Measurements from ENCODE around the gene DHX40.
"Not testable (repeated sequence)": the region's sequence is repeated elsewhere in the genome, so short reads cannot be mapped to it uniquely, and the experiment has no call there.

The DHX40 gene

GRCh38 chr17:59565959-59566324 is 532 bp downstream of the DHX40 start:
- DNase-seq = peak; percentile 39

- DNase-seq = not testable (repeated sequence)
Measured at GRCh38 chr17:59569151-59569550, 3.7 kb downstream of the DHX40 start.

- DNase-seq = no peak
Measured at GRCh38 chr17:59572301-59572924, 7.0 kb downstream of the DHX40 start.

- DNase-seq = not testable (repeated sequence)
Measured at GRCh38 chr17:59584168-59584567, 18.8 kb downstream of the DHX40 start.

- no peak for DNase-seq
Measured at GRCh38 chr17:59600169-59600568, 34.8 kb downstream of the DHX40 start.

GRCh38 chr17:59601130-59601529 is 35.7 kb downstream of the DHX40 start:
- no peak for DNase-seq

- DNase-seq = no peak
Measured at GRCh38 chr17:59607061-59607460, 41.7 kb downstream of the DHX40 start.

DNA sequence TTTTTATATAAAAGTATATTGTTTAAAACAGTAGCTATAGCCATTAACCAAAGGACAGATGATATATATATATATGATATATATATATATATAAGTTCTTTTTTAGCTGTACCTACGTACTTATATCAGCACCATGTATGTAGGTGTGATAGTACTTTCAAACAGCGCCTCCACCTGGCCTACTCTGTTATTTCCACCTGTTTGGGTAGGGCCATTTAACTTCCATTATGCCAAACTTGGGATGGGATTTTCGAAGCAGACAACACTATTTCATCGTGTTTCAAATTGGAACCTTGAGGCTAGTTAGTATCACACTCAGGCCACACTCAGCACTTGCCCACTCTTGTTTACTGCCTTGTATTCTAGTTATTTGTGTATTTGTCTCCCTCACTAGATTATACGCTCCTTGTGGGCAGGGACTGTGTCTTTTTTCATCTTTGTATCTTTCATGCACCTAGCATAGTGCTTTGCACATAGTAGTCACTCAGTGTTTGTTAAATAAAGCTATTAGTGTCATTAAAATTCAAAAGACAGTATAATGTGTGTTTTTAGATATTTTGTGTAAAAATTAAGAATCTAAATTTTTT is 42.5 kb downstream of the DHX40 start:
- DNase-seq = no peak

DNA sequence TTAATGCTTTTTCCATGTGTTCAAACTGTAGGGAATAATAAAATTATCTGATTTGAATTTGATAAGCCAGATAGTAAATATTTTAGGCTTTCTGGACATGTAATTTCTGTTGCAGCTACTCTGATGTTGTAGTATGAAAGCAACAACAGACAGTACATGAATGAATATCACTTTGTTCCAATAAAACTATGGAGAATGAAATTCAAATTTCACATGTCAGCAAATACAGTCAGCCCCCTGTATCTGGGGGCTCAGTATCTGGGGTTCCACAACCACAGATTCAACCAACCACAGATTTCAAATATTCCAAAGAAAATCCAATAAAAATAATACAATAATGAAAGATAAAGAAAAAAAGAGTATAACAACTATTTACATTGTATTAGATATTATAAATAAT is 46.1 kb downstream of the DHX40 start:
- DNase-seq = no peak

DNA sequence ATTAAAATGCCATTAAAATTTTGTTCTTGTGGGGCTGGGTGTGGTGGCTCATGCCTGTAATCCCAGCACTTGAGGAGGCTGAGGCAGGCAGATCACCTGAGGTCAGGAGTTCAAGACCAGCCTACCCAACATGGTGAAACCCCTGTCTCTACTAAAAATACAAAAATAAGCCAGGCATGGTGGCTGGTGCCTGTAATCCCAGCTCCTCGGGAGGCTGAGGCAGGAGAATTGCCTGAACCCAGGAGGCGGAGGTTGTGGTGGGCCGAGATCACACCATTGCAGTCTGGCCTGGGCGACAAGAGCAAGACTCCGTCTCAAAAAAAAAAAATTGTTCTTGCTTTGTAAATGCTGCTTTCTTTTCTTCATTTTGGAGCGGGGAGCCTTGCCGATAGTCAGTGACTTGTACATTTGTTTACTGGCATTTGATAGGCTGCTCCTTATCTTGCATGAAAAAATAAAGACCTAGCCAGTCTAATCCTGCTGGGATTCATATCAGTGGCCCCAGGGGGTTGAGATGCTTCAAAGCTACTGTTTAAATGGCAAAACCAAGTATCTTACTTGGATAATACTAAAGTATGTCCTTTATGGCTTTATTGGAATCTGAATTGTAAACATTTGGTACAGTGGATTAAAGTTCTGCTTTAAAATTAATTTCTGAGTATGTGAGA is 51.0 kb downstream of the DHX40 start:
- DNase-seq = no peak

DNA sequence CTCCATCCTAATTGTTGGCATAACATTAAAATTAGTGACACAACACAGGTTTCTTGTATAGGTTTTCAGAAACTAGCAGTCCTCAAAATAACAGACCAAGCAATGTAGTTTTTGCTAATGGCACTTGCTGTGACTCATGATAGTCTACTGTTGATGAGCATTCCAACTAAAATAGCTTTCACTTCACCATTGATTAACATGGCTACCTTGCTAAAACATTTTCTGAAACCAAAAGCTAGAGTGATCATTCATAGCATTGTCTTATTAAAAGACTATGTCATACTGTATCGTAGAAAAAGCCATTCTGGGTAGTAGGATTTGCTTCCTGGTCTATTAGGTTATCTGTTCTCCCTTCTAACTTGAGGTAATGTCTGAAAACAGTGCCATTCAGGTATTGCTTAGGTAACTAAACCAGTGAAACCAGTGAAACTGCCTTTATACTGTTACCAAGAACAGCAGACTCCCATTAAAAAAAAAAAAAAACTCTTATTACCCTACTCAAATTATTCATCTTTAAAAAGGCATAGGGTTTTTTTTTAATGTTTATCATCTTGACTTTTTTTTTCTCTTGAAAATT is 51.8 kb downstream of the DHX40 start:
- DNase-seq = no peak

DNA sequence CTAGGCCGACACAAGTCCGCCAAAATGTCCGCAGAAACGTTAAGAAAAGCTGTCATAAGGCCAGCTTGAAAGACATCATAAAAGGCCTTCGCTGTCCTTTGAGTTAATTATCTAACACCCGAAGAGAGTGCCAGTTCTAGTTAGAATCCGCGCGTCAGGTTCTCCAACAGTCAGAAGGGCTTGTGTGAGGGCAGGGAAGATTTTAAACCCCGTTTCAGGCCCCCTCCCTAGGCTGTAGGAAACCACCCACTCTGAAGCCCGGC is 53.6 kb downstream of the DHX40 start:
- no peak for DNase-seq

GRCh38 chr17:59619298-59620063 is 54.1 kb downstream of the DHX40 start, which contains the start of gene CLTC:
TSS of gene CLTC (plus strand) at chr17:59619895. CDS start at chr17:59620132, 237 bp downstream.
- peak; percentile 94 for DNase-seq

- DNase-seq = no peak
Measured at GRCh38 chr17:59620064-59620359, 54.6 kb downstream of the DHX40 start.

- peak; percentile 8 for DNase-seq
Measured at GRCh38 chr17:59620518-59621259, 55.3 kb downstream of the DHX40 start.

DNA sequence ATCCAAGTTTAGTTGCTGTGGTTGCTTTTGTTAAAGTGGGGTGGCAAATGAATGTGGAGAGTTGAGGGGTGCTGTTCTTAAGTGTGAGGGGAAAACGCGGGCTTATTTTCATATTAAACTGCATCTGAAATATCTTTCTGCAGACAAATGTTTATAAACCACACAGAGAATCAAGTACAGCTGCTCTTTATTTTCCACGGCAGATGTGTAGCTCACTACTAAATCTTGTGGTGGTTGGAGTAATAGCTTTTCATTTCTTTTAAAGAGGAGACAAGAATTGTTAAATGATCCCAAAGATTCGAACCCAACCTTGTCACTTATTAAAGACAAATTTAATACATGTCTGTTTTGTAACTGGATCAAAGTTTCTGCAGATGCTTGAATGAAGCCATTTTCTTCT is 56.4 kb downstream of the DHX40 start:
- no peak for DNase-seq

DNA sequence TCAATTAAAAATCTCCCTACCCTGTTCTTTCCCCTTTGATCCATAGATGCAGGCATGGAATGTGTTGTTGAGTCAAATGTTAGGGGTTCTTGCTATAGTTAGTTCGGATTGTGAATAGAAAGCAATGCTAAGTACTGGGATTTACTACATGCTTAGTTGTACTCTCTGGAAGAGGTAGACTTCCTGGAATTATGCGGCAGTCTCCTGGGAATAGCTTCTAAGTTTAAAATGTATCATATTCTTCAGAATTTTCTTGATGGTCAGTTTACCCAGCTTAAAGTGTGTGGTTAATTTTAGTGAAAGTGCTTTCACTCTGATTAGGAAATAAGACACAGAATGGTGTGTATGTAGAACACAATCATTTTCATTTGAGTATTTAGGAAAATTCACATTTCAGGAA is 57.7 kb downstream of the DHX40 start:
- no peak for DNase-seq

DNA sequence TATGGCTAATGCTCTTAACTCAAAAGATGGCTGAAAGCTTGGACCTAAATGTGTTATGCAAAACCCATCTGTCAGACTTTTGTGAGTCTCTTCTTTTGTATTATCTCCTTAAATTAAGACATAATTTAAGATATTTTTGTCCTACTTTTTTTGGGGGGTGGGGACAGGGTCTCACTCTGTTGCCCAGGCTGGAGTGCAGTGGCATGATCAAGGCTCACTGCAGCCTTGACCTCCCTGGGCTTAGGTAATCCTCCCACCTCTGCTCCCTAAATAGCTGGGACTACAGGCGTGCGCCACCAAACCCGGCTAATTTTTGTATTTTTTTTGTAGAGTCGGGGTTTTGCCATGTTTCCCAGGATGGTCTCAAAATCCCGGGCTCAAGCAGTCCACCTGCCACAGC is 61.3 kb downstream of the DHX40 start:
- DNase-seq = no peak

DNA sequence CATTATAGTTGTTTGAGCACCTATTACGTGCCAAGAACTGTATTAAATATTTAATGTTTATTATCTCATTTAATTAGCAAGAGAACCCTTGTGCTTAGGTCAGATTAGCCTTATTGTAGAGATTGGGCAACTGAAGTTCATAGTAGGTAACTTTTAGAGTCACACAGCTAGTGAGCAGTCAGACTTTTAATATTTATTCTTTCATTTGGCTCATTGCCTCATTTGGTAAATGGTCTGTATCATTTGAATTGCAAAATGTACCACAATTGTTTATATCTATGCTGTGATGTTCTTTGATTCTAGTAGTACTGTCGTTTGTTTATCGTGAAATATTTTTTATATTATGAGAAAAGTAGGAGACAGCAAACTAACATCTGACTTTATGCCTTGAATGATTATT is 61.9 kb downstream of the DHX40 start:
- DNase-seq = no peak

DNA sequence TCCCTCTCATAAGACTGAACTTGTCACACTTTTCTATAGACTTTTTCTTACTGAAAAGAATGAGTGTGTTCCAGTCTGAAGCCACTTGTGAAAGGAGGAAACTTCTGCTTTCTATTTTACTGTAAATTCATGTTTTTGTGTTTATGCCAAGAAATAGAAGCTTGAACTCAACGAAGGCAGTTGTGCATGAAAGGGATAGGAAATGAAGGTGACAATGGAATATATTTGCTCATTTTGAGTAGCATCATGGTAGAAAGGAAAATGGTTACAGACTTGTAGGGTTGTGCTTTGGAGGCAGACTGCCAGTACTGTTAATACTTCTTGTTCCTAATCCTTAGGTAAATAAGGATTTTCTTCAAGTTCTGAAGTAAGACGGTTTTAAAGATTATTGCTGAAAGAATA is 62.4 kb downstream of the DHX40 start:
- no peak for DNase-seq

DNA sequence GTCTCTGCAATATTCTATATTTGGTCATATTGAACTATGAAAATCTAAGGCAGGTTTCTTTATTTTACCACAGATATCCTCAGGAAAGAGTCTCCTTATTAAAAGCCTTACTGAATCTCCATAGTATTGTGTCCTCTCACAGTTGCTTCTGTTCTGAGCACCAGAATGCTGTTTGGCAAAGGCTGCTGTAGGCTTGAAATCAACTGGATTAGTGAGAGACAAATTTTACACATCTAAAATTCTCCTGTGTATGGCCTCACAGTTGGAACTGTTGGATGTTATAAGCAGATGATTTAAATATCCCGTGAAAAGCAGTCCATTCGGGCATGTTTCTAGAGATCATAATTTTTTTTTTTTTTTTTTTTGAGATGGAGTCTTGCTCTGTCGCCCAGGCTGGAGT is 63.8 kb downstream of the DHX40 start:
- DNase-seq = no peak

GRCh38 chr17:59631276-59631675 is 65.9 kb downstream of the DHX40 start:
- DNase-seq = no peak

DNA sequence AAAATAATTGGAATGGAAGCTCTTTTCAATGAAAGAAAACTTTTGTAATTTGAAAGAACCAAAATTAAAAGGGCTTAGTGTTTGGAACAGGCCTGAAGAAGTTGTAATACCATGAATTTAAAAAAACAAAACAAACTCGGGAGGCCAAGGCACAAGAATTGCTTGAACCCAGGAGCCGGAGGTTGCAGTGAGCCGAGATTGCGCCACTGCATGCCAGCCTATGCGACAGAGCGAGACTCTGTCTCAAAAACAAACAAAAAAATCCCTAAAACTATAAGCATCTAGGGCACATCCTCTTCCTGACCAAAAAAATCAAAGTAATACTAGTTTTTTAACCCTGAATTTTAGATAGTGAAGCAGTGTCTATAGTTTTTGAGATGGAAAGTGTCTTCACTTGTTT is 67.0 kb downstream of the DHX40 start:
- no peak for DNase-seq

Data from DMS153 (cell line).